KMS-11 (cell line): ENCODE data around the gene AFF4.
"Not testable (repeated sequence)": the region's sequence is repeated elsewhere in the genome, so short reads cannot be mapped to it uniquely, and the experiment has no call there.

Experiments
- H2AFZ ChIP-seq: fragments of 200-600 bp; sonication (generic); 2 replicates; pipeline ENCODE4 v1.6.1; 2016; ENCODE audit warnings: antibody characterized with exemption, mixed run types, low read depth
- H3K27ac ChIP-seq: fragments of 200-600 bp; sonication (generic); 2 replicates; pipeline ENCODE4 v1.6.1; 2016; ENCODE audit warnings: mild to moderate bottlenecking, mixed run types
- H3K27me3 ChIP-seq: fragments of 200-600 bp; sonication (generic); 2 replicates; pipeline ENCODE4 v1.6.1; 2017; ENCODE audit warnings: mild to moderate bottlenecking, low read depth, mixed run types, moderate library complexity; ENCODE audit not compliant: insufficient read depth
- H3K36me3 ChIP-seq: fragments of 200-600 bp; sonication (generic); 2 replicates; pipeline ENCODE4 v1.6.1; 2017; ENCODE audit warnings: mild to moderate bottlenecking, mixed run types; ENCODE audit not compliant: insufficient read depth
- H3K4me1 ChIP-seq: fragments of 200-600 bp; sonication (generic); 2 replicates; pipeline ENCODE4 v1.6.1; 2016; ENCODE audit warnings: mild to moderate bottlenecking, low read depth, mixed run types; ENCODE audit not compliant: poor library complexity, severe bottlenecking
- H3K4me2 ChIP-seq: fragments of 200-600 bp; sonication (generic); 2 replicates; pipeline ENCODE4 v1.7.0; 2016; ENCODE audit warnings: mild to moderate bottlenecking, mixed run types
- H3K4me3 ChIP-seq: fragments of 200-600 bp; sonication (generic); IDR thresholded peaks from 2 replicates; pipeline ENCODE4 v1.6.1; 2017; ENCODE audit warnings: low read depth, low read length, mixed read lengths; ENCODE audit not compliant: insufficient read depth
- H3K79me2 ChIP-seq: fragments of 200-600 bp; sonication (generic); 2 replicates; pipeline ENCODE4 v1.6.1; 2016; ENCODE audit warnings: low read depth, mixed run types; ENCODE audit not compliant: insufficient read depth
- H3K9ac ChIP-seq: fragments of 200-600 bp; sonication (generic); 2 replicates; pipeline ENCODE4 v1.6.1; 2016; ENCODE audit warnings: mild to moderate bottlenecking, mixed run types
- H4K20me1 ChIP-seq: fragments of 200-600 bp; sonication (generic); 2 replicates; pipeline ENCODE4 v1.6.1; 2016; ENCODE audit warnings: mild to moderate bottlenecking, mixed run types; ENCODE audit not compliant: insufficient read depth
- TF ChIP-seq, protein P1 (sequence below): fragments of 200-600 bp; sonication (generic); conservative IDR thresholded peaks from 2 replicates; pipeline ENCODE4 v1.6.1; 2017; ENCODE audit warnings: low read depth, mild to moderate bottlenecking, antibody characterized with exemption, low read length, moderate library complexity, mixed read lengths

The AFF4 gene

DNA sequence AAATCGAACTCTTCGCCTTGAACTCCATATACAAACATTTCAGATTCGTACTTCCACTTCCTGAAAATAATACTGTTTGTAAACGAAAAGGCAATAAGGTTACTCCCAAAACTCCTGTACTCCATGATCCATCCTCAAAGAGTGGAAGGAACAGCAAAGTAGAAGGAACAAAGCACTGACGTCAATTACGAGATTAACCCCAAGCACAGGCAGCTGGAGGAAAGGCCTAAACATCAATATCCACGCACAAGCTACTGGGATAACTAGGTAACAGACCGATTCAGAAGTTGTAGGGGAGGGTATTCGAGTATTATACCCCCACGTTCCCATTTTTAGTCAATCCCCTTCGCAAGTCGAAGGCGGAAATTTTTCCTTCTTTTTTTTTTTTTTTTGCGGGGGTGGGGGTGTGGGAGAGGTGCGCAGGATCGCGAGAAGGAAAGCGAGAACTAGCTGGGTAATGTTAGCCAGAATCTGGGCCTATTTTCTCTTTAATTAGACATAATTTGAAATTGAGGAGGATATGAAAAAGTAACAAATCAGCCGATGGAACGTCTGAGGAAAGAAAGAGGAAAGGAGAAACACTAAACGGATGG, 909 bp downstream of the AFF4 start:
- Histone ChIP-seq H3K4me3 (no peak overlapping the region), H3K27me3 (no peaks in the 10 kb centered on the region), H3K79me2 (peaks cover 54% of the 10 kb centered on the region), H3K4me1 (peaks cover 23% of the 10 kb centered on the region), H4K20me1 (no peaks in the 10 kb centered on the region), H3K4me2 (peak overlapping the region; percentile 93), H3K27ac (peak overlapping the region; percentile 62), H3K9ac (peak overlapping the region; percentile 70), H2AFZ (peak overlapping the region; percentile 95; the same call in 1 of the 2 replicates), H3K36me3 (no peaks in the 10 kb centered on the region)
- TF ChIP-seq, protein P1, sequence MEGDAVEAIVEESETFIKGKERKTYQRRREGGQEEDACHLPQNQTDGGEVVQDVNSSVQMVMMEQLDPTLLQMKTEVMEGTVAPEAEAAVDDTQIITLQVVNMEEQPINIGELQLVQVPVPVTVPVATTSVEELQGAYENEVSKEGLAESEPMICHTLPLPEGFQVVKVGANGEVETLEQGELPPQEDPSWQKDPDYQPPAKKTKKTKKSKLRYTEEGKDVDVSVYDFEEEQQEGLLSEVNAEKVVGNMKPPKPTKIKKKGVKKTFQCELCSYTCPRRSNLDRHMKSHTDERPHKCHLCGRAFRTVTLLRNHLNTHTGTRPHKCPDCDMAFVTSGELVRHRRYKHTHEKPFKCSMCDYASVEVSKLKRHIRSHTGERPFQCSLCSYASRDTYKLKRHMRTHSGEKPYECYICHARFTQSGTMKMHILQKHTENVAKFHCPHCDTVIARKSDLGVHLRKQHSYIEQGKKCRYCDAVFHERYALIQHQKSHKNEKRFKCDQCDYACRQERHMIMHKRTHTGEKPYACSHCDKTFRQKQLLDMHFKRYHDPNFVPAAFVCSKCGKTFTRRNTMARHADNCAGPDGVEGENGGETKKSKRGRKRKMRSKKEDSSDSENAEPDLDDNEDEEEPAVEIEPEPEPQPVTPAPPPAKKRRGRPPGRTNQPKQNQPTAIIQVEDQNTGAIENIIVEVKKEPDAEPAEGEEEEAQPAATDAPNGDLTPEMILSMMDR = no peak

DNA sequence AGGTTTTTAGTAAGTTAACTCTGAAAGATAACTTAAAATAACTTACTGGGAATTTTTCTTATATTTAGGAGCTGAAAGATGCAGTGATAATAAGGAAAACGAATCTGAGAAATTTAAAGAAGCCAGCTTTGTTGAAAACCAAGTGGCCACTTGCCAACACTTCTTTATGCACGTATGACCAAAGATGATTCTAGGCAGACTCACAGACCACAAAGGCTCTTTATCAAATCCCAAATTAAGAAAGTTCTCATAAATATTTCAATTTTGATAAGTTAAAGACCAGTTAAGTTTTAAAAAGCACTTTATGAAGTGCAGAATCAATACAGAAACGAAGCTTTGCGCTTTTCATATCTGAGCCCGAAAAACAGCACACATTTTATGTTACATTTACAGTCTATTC, 1.5 kb downstream of the AFF4 start:
- peak overlapping the region; percentile 70; the same call in 1 of the 2 replicates for H3K9ac ChIP-seq
- H3K27ac ChIP-seq = peak overlapping the region; percentile 62; the same call in 1 of the 2 replicates
- H3K36me3 ChIP-seq = no peaks in the 10 kb centered on the region
- no peaks in the 10 kb centered on the region for H3K27me3 ChIP-seq
- TF ChIP-seq, protein P1 = no peak
- peak overlapping the region; percentile 93 for H3K4me2 ChIP-seq
- no peaks in the 10 kb centered on the region for H4K20me1 ChIP-seq
- H3K4me3 ChIP-seq = no peak overlapping the region
- peaks cover 28% of the 10 kb centered on the region for H3K4me1 ChIP-seq
- H3K79me2 ChIP-seq = peaks cover 54% of the 10 kb centered on the region
- H2AFZ ChIP-seq = peak overlapping the region; percentile 95; the same call in 1 of the 2 replicates

DNA sequence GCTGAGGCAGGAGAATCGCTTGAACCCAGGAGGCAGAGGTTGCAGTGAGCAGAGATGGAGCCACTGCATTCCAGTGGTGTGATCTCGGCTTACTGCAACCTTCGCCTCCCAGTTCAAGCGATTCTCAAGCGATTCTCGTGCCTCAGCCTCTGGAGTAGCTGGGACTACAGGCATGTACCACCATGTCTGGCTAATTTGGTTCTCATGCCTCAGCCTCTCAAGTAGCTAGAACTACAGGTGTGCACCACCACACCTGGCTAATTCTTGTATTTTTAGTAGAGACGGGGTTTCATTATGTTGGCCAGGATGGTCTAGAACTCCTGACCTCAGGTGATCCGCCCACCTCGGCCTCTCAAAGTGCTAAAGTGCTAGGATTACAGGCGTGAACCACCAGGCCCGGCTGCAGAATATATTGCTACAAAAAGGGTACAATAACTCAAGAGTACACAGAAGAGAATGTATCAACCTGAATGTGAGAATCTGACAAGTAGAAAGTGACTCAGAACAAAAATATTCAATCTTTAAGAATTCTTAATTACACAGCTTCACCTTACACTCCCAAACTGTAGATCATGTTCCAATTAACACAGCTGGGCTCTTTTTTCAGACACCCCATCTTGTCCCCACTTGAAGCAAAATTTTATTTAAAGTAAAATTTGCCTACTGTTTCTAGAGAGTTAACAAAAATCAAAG, 2.2 kb downstream of the AFF4 start:
- not testable (repeated sequence) for H4K20me1 ChIP-seq, H3K36me3 ChIP-seq, H3K27me3 ChIP-seq, H2AFZ ChIP-seq, H3K27ac ChIP-seq, H3K9ac ChIP-seq, H3K4me3 ChIP-seq
- Histone ChIP-seq H3K4me2 (peak overlapping the region; percentile 93), H3K79me2 (peaks cover 54% of the 10 kb centered on the region), H3K4me1 (peaks cover 32% of the 10 kb centered on the region)

DNA sequence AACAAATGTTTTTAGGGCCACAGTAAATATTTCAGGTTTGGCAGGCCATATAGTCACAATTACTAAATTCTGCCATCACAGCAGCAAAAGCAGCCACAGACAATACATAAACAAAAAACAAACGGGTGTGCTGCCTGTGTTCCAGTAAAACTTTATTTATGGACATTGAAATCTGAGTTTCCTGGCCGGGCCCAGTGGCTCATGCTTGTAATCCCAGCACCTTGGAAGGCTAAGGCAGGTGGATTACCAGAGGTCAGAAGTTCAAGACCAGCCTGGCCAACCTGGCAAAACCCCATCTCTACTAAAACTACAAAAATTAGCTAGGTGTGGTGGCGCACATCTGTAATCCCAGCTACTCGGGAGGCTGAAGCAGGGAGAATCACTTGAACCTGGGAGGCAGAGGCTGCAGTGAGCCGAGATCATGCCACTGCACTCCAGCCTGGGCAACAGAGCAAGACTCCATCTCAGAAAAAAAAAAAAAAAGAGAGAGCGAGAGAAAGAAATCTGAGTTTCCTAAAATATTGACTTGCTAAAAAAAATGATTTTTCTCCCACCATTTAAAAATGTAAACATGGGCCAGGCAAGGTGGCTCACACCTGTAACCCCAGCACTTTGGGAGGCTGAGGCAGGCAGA, 7.2 kb downstream of the AFF4 start:
- H3K27ac ChIP-seq, H3K36me3 ChIP-seq, H3K4me2 ChIP-seq, H3K9ac ChIP-seq, H3K27me3 ChIP-seq, H2AFZ ChIP-seq, H4K20me1 ChIP-seq, H3K4me3 ChIP-seq: not testable (repeated sequence)
- H3K4me1 ChIP-seq = peaks cover 32% of the 10 kb centered on the region
- peaks cover 48% of the 10 kb centered on the region for H3K79me2 ChIP-seq

DNA sequence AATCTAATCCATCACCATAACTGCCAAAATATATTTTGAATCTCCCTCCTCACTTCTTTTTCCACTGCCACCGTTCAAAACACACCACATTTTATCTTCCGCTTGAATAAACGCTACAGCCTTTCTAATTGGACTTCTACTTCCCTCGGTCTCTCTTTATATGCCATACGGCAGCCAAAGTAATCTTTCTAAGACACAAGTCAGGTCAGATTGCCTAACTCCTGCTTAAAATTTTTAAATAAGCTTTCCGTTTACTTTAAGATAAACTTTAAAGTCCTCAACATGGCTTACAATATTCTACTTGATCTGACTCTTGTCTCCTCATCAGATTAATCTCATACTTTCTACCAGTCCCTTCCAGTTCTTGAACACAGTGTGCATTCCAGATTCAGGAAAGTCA, 9.7 kb downstream of the AFF4 start:
- Histone ChIP-seq H3K27me3 (no peaks in the 10 kb centered on the region), H3K27ac (no peak overlapping the region), H3K79me2 (peaks cover 28% of the 10 kb centered on the region; the same call in 1 of the 2 replicates), H3K9ac (no peak overlapping the region), H2AFZ (no peak overlapping the region), H4K20me1 (no peaks in the 10 kb centered on the region), H3K4me2 (no peak overlapping the region), H3K4me3 (no peak overlapping the region), H3K4me1 (peaks cover 20% of the 10 kb centered on the region), H3K36me3 (no peaks in the 10 kb centered on the region)
- TF ChIP-seq, protein P1 = no peak
